Liver (tissue), 9 donors: ENCODE results near the gene INPP5A. TPM values are rescaled to one million over a fixed set of nuclear protein-coding genes. Genes with fewer than 3 reads are reported as not detected.

ENCODE experiments used
- DNase-seq: peaks from one replicate; pipeline ENCODE4 v3.0.0-alpha.2; 2017; ENCODE audit warnings: low spot score
- H3K27ac ChIP-seq, 2 donors: one replicate each; pipeline ENCODE4 v1.7.0; 2013; ENCODE audit warnings: inconsistent platforms in 2 of 2, low read length in 2 of 2, control low read depth in 1 of 2, low read depth in 1 of 2, mild to moderate bottlenecking in 1 of 2
- H3K27me3 ChIP-seq, 4 donors: one replicate each; pipeline versions ENCODE4 v1.6.1 to v1.7.0; 2013; ENCODE audit warnings: low read length in 3 of 4, inconsistent platforms in 1 of 4, mild to moderate bottlenecking in 1 of 4, moderate library complexity in 1 of 4; ENCODE audit not compliant: control insufficient read depth in 4 of 4, insufficient read depth in 4 of 4
- H3K36me3 ChIP-seq, 4 donors: one replicate each; pipeline versions ENCODE4 v1.6.1 to v1.7.0; 2013; ENCODE audit warnings: low read length in 3 of 4, mild to moderate bottlenecking in 3 of 4, low read depth in 1 of 4, moderate library complexity in 1 of 4; ENCODE audit not compliant: control insufficient read depth in 4 of 4, insufficient read depth in 3 of 4
- H3K4me1 ChIP-seq, 4 donors: one replicate each; pipeline versions ENCODE4 v1.6.1 to v1.7.0; 2013; ENCODE audit warnings: low read length in 3 of 4, mild to moderate bottlenecking in 3 of 4, moderate library complexity in 1 of 4; ENCODE audit not compliant: control insufficient read depth in 4 of 4, insufficient read depth in 4 of 4
- H3K4me3 ChIP-seq, 3 donors: one replicate each; pipeline versions ENCODE4 v1.6.1 to v1.7.0; 2013; ENCODE audit warnings: low read length in 3 of 3, control low read depth in 1 of 3, low read depth in 1 of 3, mild to moderate bottlenecking in 1 of 3
- H3K9ac ChIP-seq, 2 donors: one replicate each; pipeline ENCODE4 v1.7.0; 2013; ENCODE audit warnings: low read length in 2 of 2, mild to moderate bottlenecking in 2 of 2, moderate library complexity in 2 of 2, control low read depth in 1 of 2, low read depth in 1 of 2
- H3K9me3 ChIP-seq, 4 donors: one replicate each; pipeline versions ENCODE4 v1.6.1 to v1.7.0; 2013; ENCODE audit warnings: low read length in 3 of 4; ENCODE audit not compliant: control insufficient read depth in 4 of 4
- EGR1 ChIP-seq, 2 donors: IDR thresholded peaks; 2 replicates each; pipeline ENCODE4 v1.6.1; 2016 to 2018; ENCODE audit warnings: antibody characterized with exemption in 2 of 2, low read depth in 2 of 2
- FOXA1 ChIP-seq: IDR thresholded peaks from 2 replicates; pipeline ENCODE4 v1.6.1; 2016; ENCODE audit warnings: antibody characterized with exemption
- FOXA2 ChIP-seq: IDR thresholded peaks from 2 replicates; pipeline ENCODE4 v1.6.1; 2016; ENCODE audit warnings: antibody characterized with exemption
- GABPA ChIP-seq, 2 donors: IDR thresholded peaks in 1 of 2; conservative IDR thresholded peaks in 1 of 2; 2 replicates each; pipeline ENCODE4 v1.6.1; 2016; ENCODE audit warnings: antibody characterized with exemption in 2 of 2, mild to moderate bottlenecking in 1 of 2, moderate library complexity in 1 of 2
- HNF4A ChIP-seq, 2 donors: conservative IDR thresholded peaks; 2 replicates each; pipeline ENCODE4 v1.6.1; 2016; ENCODE audit warnings: antibody characterized with exemption in 2 of 2, mild to moderate bottlenecking in 2 of 2
- HNF4G ChIP-seq: IDR thresholded peaks from 2 replicates; pipeline ENCODE4 v1.6.1; 2016; ENCODE audit warnings: antibody characterized with exemption
- JUND ChIP-seq, 2 donors: IDR thresholded peaks; 2 replicates each; pipeline ENCODE4 v1.6.1; 2016; ENCODE audit warnings: antibody characterized with exemption in 2 of 2
- NR2F2 ChIP-seq: IDR thresholded peaks from 2 replicates; pipeline ENCODE4 v1.6.1; 2016; ENCODE audit warnings: antibody characterized with exemption
- RAD21 ChIP-seq, 2 donors: IDR thresholded peaks; 2 replicates each; pipeline ENCODE4 v1.6.1; 2016; ENCODE audit warnings: antibody characterized with exemption in 2 of 2, mild to moderate bottlenecking in 2 of 2
- RXRA ChIP-seq, 2 donors: IDR thresholded peaks; 2 replicates each; pipeline ENCODE4 v1.6.1; 2017 to 2018; ENCODE audit warnings: antibody characterized with exemption in 2 of 2, mild to moderate bottlenecking in 1 of 2
- SP1 ChIP-seq: IDR thresholded peaks from 2 replicates; pipeline ENCODE4 v1.6.1; 2018; ENCODE audit warnings: antibody characterized with exemption, mild to moderate bottlenecking
- TAF1 ChIP-seq: conservative IDR thresholded peaks from 2 replicates; pipeline ENCODE4 v1.6.1; 2016; ENCODE audit warnings: antibody characterized with exemption, mild to moderate bottlenecking
- YY1 ChIP-seq: IDR thresholded peaks from 2 replicates; pipeline ENCODE4 v1.6.1; 2016; ENCODE audit warnings: antibody characterized with exemption, mild to moderate bottlenecking
- WGBS: extraction: QIAGEN DNeasy Blood & Tissue Kit; methylation state at CpG from one replicate; pipeline ENCODE4 v1.1.7; 2013; 5-methylcytosine and 5-hydroxymethylcytosine counted together
- polyA plus RNA-seq, 2 donors: library from polyadenylated mRNA; stranded (reverse) in 1 of 2; unstranded in 1 of 2; fragments of 200-250 nt in 1 of 2; fragments of >200 nt in 1 of 2; fragmentation: Nextera tagmentation in 1 of 2; extraction: Ambion mirVana in 1 of 2; gene quantifications; one replicate each; pipeline versions ENCODE4 v1.2.1 to v1.2.3, GENCODE V29; 2013 to 2015
- total RNA-seq, 2 donors: library from RNA; depleted of rRNA; stranded (reverse); fragments of >200 nt; gene quantifications; one replicate each; pipeline ENCODE4 v1.2.3, GENCODE V29; 2014
- TF ChIP-seq, protein P1 (sequence below): IDR thresholded peaks from 2 replicates; pipeline ENCODE4 v1.6.1; 2016; ENCODE audit warnings: antibody characterized with exemption, mild to moderate bottlenecking
- TF ChIP-seq, protein P2 (sequence below): IDR thresholded peaks from 2 replicates; pipeline ENCODE4 v1.6.1; 2016; ENCODE audit warnings: antibody characterized with exemption
- TF ChIP-seq, protein P3 (sequence below): IDR thresholded peaks from 2 replicates; pipeline ENCODE4 v1.6.1; 2016; ENCODE audit warnings: antibody characterized with exemption
- TF ChIP-seq, protein P4 (sequence below): IDR thresholded peaks from 2 replicates; pipeline ENCODE4 v1.6.1; 2016; ENCODE audit warnings: antibody characterized with exemption
- TF ChIP-seq, protein P5 (sequence below): fragments of 150-350 bp; IDR thresholded peaks from 2 replicates; pipeline ENCODE4 v1.5.1; 2017; ENCODE audit warnings: improper control_type of control experiment, low read depth, low read length; ENCODE audit not compliant: missing input control
- donor health status: healthy.
- donor health status: healthy.
- donor health status: healthy.
- donor health status: healthy.
- donor health status: healthy.

INPP5A gene
- total and polyA plus RNA-seq, 4 donors, result 4.3 to 26.5 (median 10.9) TPM

DNA sequence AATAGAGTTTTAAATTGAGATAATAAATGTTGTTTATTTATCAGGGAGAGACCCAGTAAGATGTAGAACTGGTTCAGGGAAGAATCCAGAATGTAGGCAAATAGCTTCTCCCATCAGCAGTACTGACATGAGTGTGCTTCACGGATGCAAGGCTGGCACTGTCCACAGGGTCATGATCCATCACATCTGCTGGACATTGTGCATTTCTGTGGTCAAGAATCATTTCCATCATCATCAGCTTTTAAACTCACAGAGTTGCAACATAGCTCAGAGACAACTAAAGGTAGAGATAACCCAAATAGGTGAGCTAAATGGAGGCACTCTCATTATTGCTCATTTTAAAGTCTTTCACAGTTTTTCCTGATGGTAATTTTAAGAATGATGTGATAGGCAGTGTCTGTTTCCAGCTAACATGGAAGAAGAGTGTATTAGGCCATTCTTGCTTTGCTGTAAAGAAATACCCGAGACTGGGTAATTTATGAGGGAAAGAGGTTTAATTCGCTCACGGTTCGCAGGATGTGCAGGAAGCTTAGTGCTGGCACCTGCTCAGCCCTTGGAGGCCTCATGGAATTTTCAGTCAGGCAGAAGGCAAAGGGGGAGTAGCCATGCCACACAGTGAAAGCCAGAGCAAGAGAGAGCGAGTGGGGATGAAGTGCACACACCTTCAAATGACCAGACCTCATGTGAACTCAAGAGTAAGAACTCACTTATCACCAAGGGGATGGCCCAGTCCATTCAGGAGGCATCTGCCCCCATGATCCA is 80.8 kb downstream of the INPP5A start:
- DNase-seq, result no peak
- H3K27ac ChIP-seq, result no peak overlapping the region
- no peak overlapping the region for H3K4me3 ChIP-seq
- no peaks in the 10 kb centered on the region for H3K4me1 ChIP-seq
- H3K36me3 ChIP-seq, result no peaks in the 10 kb centered on the region
- no peak for TF ChIP-seq HNF4G
- TF ChIP-seq HNF4A (conservative IDR thresholded peaks at IDR 0.05), result no peak
- TF ChIP-seq FOXA2, result no peak
- TF ChIP-seq RAD21 (IDR thresholded peaks at IDR 0.05), result no peak
- TF ChIP-seq, protein P1, sequence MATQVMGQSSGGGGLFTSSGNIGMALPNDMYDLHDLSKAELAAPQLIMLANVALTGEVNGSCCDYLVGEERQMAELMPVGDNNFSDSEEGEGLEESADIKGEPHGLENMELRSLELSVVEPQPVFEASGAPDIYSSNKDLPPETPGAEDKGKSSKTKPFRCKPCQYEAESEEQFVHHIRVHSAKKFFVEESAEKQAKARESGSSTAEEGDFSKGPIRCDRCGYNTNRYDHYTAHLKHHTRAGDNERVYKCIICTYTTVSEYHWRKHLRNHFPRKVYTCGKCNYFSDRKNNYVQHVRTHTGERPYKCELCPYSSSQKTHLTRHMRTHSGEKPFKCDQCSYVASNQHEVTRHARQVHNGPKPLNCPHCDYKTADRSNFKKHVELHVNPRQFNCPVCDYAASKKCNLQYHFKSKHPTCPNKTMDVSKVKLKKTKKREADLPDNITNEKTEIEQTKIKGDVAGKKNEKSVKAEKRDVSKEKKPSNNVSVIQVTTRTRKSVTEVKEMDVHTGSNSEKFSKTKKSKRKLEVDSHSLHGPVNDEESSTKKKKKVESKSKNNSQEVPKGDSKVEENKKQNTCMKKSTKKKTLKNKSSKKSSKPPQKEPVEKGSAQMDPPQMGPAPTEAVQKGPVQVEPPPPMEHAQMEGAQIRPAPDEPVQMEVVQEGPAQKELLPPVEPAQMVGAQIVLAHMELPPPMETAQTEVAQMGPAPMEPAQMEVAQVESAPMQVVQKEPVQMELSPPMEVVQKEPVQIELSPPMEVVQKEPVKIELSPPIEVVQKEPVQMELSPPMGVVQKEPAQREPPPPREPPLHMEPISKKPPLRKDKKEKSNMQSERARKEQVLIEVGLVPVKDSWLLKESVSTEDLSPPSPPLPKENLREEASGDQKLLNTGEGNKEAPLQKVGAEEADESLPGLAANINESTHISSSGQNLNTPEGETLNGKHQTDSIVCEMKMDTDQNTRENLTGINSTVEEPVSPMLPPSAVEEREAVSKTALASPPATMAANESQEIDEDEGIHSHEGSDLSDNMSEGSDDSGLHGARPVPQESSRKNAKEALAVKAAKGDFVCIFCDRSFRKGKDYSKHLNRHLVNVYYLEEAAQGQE, result no peak
- TF ChIP-seq YY1, result no peak
- TF ChIP-seq, protein P2, sequence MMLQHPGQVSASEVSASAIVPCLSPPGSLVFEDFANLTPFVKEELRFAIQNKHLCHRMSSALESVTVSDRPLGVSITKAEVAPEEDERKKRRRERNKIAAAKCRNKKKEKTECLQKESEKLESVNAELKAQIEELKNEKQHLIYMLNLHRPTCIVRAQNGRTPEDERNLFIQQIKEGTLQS, result no peak
- TF ChIP-seq SP1, result no peak
- no peak for TF ChIP-seq GABPA (IDR thresholded peaks at IDR 0.05 in 1 of 2, conservative IDR thresholded peaks at IDR 0.05 in 1 of 2)
- TF ChIP-seq, protein P3, sequence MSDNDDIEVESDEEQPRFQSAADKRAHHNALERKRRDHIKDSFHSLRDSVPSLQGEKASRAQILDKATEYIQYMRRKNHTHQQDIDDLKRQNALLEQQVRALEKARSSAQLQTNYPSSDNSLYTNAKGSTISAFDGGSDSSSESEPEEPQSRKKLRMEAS, result no peak
- TF ChIP-seq TAF1, result no peak
- TF ChIP-seq EGR1 (IDR thresholded peaks at IDR 0.05; ENCODE audit: low read depth in 2 of 2), result no peak
- TF ChIP-seq RXRA (IDR thresholded peaks at IDR 0.05), result no peak
- TF ChIP-seq, protein P4, sequence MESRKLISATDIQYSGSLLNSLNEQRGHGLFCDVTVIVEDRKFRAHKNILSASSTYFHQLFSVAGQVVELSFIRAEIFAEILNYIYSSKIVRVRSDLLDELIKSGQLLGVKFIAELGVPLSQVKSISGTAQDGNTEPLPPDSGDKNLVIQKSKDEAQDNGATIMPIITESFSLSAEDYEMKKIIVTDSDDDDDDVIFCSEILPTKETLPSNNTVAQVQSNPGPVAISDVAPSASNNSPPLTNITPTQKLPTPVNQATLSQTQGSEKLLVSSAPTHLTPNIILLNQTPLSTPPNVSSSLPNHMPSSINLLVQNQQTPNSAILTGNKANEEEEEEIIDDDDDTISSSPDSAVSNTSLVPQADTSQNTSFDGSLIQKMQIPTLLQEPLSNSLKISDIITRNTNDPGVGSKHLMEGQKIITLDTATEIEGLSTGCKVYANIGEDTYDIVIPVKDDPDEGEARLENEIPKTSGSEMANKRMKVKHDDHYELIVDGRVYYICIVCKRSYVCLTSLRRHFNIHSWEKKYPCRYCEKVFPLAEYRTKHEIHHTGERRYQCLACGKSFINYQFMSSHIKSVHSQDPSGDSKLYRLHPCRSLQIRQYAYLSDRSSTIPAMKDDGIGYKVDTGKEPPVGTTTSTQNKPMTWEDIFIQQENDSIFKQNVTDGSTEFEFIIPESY, result no peak
- no peak for TF ChIP-seq FOXA1
- no peak for TF ChIP-seq NR2F2
- TF ChIP-seq, protein P5, sequence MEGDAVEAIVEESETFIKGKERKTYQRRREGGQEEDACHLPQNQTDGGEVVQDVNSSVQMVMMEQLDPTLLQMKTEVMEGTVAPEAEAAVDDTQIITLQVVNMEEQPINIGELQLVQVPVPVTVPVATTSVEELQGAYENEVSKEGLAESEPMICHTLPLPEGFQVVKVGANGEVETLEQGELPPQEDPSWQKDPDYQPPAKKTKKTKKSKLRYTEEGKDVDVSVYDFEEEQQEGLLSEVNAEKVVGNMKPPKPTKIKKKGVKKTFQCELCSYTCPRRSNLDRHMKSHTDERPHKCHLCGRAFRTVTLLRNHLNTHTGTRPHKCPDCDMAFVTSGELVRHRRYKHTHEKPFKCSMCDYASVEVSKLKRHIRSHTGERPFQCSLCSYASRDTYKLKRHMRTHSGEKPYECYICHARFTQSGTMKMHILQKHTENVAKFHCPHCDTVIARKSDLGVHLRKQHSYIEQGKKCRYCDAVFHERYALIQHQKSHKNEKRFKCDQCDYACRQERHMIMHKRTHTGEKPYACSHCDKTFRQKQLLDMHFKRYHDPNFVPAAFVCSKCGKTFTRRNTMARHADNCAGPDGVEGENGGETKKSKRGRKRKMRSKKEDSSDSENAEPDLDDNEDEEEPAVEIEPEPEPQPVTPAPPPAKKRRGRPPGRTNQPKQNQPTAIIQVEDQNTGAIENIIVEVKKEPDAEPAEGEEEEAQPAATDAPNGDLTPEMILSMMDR, result no peak
- no peak for TF ChIP-seq JUND (IDR thresholded peaks at IDR 0.05)
- no peaks in the 10 kb centered on the region for H3K27me3 ChIP-seq
- no peak overlapping the region for H3K9ac ChIP-seq
- H3K9me3 ChIP-seq, result peaks cover 0 to 2% (median under 1%) of the 10 kb centered on the region in 4 donors
- 95% methylated on average over 6 of the region's 6 CpGs for WGBS
